Measurements from ENCODE around the gene PDS5B. TPM values are rescaled to one million over a fixed set of nuclear protein-coding genes. Genes with fewer than 3 reads are reported as not detected.
A peak's percentile ranks its signal among the peaks of the same experiment; 100 is the strongest.

Gene PDS5B
- total RNA-seq, 2 donors from 2014 or later, result 46.9 to 57.1 TPM

DNA sequence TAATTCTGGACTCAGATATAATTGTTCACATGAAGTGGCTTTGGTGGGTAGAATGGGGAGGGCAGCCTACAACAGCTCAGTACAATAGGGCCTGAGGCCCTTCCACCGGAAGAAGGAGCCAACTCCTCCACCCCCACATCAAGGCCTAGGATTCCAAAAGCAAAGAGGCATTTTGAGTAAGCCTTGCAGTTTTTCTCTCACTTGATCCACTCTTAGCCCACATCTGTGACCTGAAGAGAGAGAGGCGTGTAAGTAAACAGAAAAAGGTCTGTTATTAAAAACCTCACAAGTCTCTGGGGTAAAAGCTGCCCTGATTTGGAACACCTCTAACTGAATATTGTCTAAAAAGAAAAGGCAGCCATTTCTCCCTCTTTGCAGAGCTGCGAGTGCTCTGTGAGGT is 215.9 kb downstream of the PDS5B start:
- H3K4me1 Mint-ChIP-seq, result no peaks in the 10 kb centered on the region
- H3K9ac ChIP-seq (ENCODE audit: extremely low read depth, low read length, poor library complexity, severe bottlenecking), result no peak overlapping the region
- H3K27ac Mint-ChIP-seq, result no peak overlapping the region

DNA sequence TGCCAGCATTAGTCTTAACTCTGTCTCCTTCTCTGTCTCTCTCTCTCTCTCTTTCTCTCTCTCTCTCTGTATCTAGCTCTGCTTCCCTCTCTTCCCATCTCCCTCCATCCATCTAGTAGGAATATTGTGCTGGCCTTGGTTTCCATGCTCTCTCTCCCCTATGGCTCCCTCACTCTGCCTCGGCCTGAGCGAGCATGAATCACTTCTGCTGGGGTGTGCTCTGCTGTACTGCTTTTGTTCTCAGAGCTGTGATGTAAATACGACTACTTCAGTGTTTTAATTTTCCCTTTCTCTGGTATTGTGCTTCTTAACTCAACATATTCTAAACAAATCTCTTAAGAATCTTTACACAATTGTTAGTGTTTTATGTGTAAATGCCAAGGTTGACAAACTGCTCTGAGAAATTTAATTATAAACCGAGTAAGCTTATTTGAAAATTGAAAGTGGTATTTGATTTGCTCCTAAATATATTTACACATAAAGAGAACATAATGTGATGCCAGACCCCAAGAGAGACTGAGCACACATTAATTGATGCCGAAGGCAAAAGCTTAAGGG is 218.5 kb downstream of the PDS5B start:
- Histone ChIP-seq H3K4me1 (ENCODE audit: control insufficient read depth, insufficient read depth, low read length) (no peaks in the 10 kb centered on the region), H3K27me3 (ENCODE audit: control insufficient read depth, insufficient read depth, low read length, poor library complexity, severe bottlenecking) (no peaks in the 10 kb centered on the region), H3K9me3 (ENCODE audit: control insufficient read depth, low read length) (peaks cover 11% of the 10 kb centered on the region), H3K27ac (ENCODE audit: low read depth, low read length) (peak overlapping the region; percentile 51), H3K4me3 (ENCODE audit: low read length) (no peak overlapping the region), H3K9ac (ENCODE audit: extremely low read depth, low read length, poor library complexity, severe bottlenecking) (no peak overlapping the region), H3K36me3 (ENCODE audit: control insufficient read depth, insufficient read depth, low read length) (no peaks in the 10 kb centered on the region)
- Mint-ChIP-seq H3K4me3 (no peak overlapping the region), H3K27ac (no peak overlapping the region), H3K4me1 (no peaks in the 10 kb centered on the region), H3K36me3 (ENCODE audit: low read depth) (peaks cover 2% of the 10 kb centered on the region), H3K9me3 (peaks cover 3% of the 10 kb centered on the region), H3K27me3 (ENCODE audit: insufficient read depth) (no peaks in the 10 kb centered on the region)
- TF ChIP-seq, protein P1, sequence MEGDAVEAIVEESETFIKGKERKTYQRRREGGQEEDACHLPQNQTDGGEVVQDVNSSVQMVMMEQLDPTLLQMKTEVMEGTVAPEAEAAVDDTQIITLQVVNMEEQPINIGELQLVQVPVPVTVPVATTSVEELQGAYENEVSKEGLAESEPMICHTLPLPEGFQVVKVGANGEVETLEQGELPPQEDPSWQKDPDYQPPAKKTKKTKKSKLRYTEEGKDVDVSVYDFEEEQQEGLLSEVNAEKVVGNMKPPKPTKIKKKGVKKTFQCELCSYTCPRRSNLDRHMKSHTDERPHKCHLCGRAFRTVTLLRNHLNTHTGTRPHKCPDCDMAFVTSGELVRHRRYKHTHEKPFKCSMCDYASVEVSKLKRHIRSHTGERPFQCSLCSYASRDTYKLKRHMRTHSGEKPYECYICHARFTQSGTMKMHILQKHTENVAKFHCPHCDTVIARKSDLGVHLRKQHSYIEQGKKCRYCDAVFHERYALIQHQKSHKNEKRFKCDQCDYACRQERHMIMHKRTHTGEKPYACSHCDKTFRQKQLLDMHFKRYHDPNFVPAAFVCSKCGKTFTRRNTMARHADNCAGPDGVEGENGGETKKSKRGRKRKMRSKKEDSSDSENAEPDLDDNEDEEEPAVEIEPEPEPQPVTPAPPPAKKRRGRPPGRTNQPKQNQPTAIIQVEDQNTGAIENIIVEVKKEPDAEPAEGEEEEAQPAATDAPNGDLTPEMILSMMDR (conservative IDR thresholded peaks at IDR 0.05), result no peak
- 20 to 75% methylated on average over 1 to 4 of the region's 5 CpGs for WGBS, 2 experiments (ENCODE audit: insufficient coverage in 1 of 2, insufficient read length in 1 of 2)
- DNase-seq, result no peak

More for the DNA sequence above, 215.9 kb downstream of the PDS5B start:
- H3K9me3 Mint-ChIP-seq, result peaks cover 7% of the 10 kb centered on the region
- Histone ChIP-seq H3K27ac (ENCODE audit: low read depth, low read length) (no peak overlapping the region), H3K4me1 (ENCODE audit: control insufficient read depth, insufficient read depth, low read length) (no peaks in the 10 kb centered on the region), H3K36me3 (ENCODE audit: control insufficient read depth, insufficient read depth, low read length) (no peaks in the 10 kb centered on the region), H3K4me3 (ENCODE audit: low read length) (no peak overlapping the region), H3K9me3 (ENCODE audit: control insufficient read depth, low read length) (no peaks in the 10 kb centered on the region), H3K27me3 (ENCODE audit: control insufficient read depth, insufficient read depth, low read length, poor library complexity, severe bottlenecking) (no peaks in the 10 kb centered on the region)
- peaks cover 2% of the 10 kb centered on the region for H3K36me3 Mint-ChIP-seq (ENCODE audit: low read depth)
- no peak for DNase-seq
- 87 to 100% methylated on average over 2 to 3 of the region's 3 CpGs for WGBS, 2 experiments (ENCODE audit: insufficient coverage in 1 of 2, insufficient read length in 1 of 2)
- no peaks in the 10 kb centered on the region for H3K27me3 Mint-ChIP-seq (ENCODE audit: insufficient read depth)
- no peak overlapping the region for H3K4me3 Mint-ChIP-seq
- TF ChIP-seq, protein P1 (conservative IDR thresholded peaks at IDR 0.05), result no peak

DNA sequence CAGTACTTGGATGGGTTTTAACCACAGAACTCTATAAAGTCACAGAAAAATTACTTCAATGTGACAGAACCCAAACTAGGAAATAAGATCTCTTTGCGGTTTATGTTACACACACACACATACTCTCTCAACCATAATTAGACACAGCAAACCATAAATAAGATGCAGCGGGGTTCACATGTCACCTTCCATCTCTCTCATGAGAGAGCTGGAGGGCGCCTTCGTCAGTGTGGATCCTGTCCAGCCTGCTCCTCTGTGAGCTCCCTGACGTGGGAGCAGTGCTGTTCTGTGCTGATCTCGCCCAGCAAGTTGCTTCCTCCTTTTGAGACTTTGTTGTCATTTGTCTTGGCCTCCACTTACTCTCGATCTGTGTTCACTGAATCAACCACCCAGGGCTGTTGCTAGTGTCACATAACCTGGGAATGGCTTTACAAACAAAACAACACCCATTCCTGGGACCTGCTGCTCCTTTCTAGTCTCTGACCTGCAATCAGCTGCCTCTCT is 225.1 kb downstream of the PDS5B start:
- no peaks in the 10 kb centered on the region for H3K27me3 ChIP-seq (ENCODE audit: control insufficient read depth, insufficient read depth, low read length, poor library complexity, severe bottlenecking)
- H3K27ac Mint-ChIP-seq, result no peak overlapping the region
- peaks cover 3% of the 10 kb centered on the region for H3K9me3 Mint-ChIP-seq
- H3K27me3 Mint-ChIP-seq (ENCODE audit: insufficient read depth), result no peaks in the 10 kb centered on the region
- no peak overlapping the region for H3K4me3 ChIP-seq (ENCODE audit: low read length)
- H3K4me1 ChIP-seq (ENCODE audit: control insufficient read depth, insufficient read depth, low read length), result no peaks in the 10 kb centered on the region
- H3K9ac ChIP-seq (ENCODE audit: extremely low read depth, low read length, poor library complexity, severe bottlenecking), result no peak overlapping the region
- no peak overlapping the region for H3K4me3 Mint-ChIP-seq
- no peak for DNase-seq
- peaks cover 12% of the 10 kb centered on the region for H3K9me3 ChIP-seq (ENCODE audit: control insufficient read depth, low read length)
- H3K36me3 ChIP-seq (ENCODE audit: control insufficient read depth, insufficient read depth, low read length), result no peaks in the 10 kb centered on the region
- peaks cover 2% of the 10 kb centered on the region for H3K4me1 Mint-ChIP-seq
- WGBS, 2 experiments (ENCODE audit: insufficient coverage in 1 of 2, insufficient read length in 1 of 2), result 86 to 88% methylated on average over 7 of the region's 7 CpGs
- H3K27ac ChIP-seq (ENCODE audit: low read depth, low read length), result no peak overlapping the region
- TF ChIP-seq, protein P1 (conservative IDR thresholded peaks at IDR 0.05), result no peak
- H3K36me3 Mint-ChIP-seq (ENCODE audit: low read depth), result no peaks in the 10 kb centered on the region

Measured in endodermal cell (in vitro differentiated cells).